Mucosa of stomach (tissue), 1 donor: ENCODE measurements around the gene ID1.
A peak's percentile ranks its signal among the peaks of the same experiment; 100 is the strongest.
"Not testable (repeated sequence)": the region's sequence is repeated elsewhere in the genome, so short reads cannot be mapped to it uniquely, and the experiment has no call there.

Experiments used
- H3K27me3 ChIP-seq: one replicate; pipeline ENCODE4 v1.7.0; 2013; ENCODE audit warnings: mild to moderate bottlenecking, low read length; ENCODE audit not compliant: control insufficient read depth, insufficient read depth
- H3K36me3 ChIP-seq: one replicate; pipeline ENCODE4 v1.7.0; 2013; ENCODE audit warnings: low read length; ENCODE audit not compliant: control insufficient read depth, insufficient read depth
- H3K4me1 ChIP-seq: one replicate; pipeline ENCODE4 v1.7.0; 2013; ENCODE audit warnings: mild to moderate bottlenecking, low read length; ENCODE audit not compliant: control insufficient read depth, insufficient read depth
- H3K4me3 ChIP-seq: one replicate; pipeline ENCODE4 v1.7.0; 2013; ENCODE audit warnings: low read length
- H3K9ac ChIP-seq: one replicate; pipeline ENCODE4 v1.7.0; 2013; ENCODE audit warnings: mild to moderate bottlenecking, low read length, moderate library complexity
- H3K9me3 ChIP-seq: one replicate; pipeline ENCODE4 v1.7.0; 2013; ENCODE audit warnings: mild to moderate bottlenecking, low read length, moderate library complexity; ENCODE audit not compliant: control insufficient read depth
- donor health status: Pancreatic carcinoma.

Gene ID1

DNA sequence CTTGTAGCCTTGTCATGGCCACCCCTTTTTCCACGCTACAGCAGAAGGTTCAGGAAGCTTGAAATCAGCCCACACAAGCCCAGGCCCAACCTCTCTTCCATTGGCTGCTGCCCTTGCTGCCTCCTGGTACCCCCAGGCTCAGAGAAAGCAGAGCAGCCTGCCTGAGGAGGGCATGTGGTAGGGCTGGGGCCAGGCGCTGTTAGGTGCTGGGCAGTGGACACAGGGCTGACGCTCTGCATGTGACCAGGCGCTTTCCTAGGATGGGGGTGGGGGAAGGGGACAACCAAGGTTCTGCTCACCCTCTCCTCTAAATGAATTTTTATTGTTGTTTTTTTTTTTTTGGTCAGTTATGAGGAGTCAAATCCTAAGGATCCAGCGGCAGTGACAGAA lies 36.3 kb upstream of the ID1 start:
- Histone ChIP-seq H3K4me1 (peaks cover 71% of the 10 kb centered on the region), H3K9me3 (no peaks in the 10 kb centered on the region), H3K9ac (no peak overlapping the region), H3K36me3 (peaks cover 5% of the 10 kb centered on the region), H3K27me3 (no peaks in the 10 kb centered on the region), H3K4me3 (no peak overlapping the region)

DNA sequence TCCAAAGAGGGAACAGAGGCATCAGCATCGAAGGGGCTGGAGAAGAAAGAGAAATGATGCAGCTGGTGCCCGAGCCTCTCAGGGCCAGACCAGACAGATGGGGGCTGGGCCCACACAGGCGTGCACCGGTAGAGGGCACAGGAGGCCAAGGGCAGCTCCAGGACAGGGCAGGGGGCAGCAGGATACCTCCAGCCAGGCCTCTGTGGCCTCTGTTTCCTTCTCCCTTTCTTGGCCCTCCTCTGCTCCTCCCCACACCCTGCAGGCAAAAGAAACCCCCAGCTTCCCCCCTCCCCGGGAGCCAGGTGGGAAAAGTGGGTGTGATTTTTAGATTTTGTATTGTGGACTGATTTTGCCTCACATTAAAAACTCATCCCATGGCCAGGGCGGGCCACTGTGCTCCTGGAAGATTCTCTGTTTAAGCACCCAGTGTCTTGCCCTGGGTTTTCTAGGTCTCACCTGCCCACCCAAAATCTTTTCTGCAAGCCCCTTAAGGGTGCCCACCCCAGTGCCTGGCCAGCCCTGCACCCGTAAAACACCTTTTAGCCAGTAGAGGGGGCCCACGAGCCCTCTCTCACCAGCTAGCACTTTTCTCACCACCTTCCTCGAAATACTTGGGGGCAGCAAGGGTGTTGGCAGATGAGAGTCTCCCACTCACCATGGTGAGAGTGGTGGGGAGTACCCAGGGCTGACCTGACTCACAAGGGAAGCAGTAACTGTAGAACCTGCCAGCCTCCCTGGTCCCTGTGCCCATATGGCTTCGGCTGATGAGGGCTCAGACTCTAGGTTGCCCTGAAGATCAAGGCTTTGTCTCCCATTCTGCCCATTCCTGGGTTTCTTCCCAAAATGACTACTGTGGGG lies 35.7 kb upstream of the ID1 start:
- Histone ChIP-seq H3K4me1 (peaks cover 76% of the 10 kb centered on the region), H3K4me3 (no peak overlapping the region), H3K27me3 (no peaks in the 10 kb centered on the region), H3K9me3 (no peaks in the 10 kb centered on the region), H3K9ac (peak overlapping the region; percentile 22), H3K36me3 (peaks cover 5% of the 10 kb centered on the region)

DNA sequence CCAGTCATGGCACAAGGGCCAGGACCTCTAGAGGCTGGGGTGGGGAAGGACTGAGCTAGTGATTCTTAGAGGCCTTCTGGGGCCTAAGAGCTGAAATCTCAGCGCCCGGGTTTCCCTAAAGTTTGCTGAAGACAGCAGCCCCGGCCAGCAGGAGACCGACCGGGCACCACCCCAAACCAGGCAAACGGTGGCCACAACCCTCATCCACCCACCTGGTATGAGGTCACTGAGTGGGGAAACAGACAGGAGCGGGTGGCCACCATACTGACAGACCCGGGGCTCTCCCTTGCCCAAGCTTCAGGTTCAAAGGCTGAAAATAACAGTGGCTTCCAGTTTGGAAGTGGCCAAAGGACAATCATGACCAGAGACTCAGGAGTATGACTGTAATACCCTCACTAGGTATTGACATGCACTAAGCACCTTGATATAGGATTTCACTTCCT lies 35.0 kb upstream of the ID1 start:
- peaks cover 5% of the 10 kb centered on the region for H3K36me3 ChIP-seq

DNA sequence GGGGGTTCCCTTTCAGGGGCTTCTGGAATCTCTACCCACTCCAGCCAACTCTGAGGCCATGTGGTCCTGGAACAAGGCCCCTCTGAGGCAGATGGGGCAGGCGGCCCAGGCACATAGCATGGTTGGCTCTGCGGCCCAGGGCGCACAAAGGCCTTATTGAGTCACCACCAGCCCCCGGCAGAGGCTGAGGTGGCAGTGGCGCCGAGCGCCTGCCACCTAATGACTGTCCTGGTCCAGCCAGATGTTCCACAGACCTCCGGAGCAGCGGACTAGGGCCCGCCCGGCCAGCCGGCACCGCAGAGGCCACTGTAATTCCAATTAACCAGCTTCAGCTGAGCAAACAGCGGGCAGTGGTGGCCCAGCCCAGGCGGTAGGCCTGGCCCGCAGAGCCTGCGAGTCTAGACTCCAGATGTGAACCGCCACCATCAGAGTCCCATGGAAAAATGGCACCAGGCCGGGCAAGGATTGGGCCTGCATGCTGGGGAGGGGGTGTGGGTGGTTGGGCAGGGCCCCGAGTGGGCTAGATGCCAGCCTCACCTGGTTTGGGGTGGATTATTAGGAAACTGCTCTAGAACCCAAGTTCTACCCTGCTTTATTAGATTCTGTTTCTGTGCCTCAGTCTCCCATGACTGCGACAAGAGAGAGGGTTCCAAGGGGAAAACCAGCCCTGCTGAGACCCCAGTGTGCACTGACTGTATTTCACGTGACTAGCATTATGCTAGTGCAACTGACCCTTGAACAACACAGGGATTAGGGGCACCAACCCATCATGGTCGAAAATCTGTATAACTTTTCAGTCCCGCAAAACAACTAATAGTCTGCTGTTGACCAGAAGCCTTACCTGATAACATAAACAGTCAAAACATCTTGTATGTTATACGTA lies 34.1 kb upstream of the ID1 start:
- Histone ChIP-seq H3K36me3 (no peaks in the 10 kb centered on the region), H3K9ac (peak overlapping the region; percentile 22), H3K4me1 (peaks cover 69% of the 10 kb centered on the region), H3K4me3 (no peak overlapping the region), H3K27me3 (no peaks in the 10 kb centered on the region), H3K9me3 (no peaks in the 10 kb centered on the region)

More for the DNA sequence above, 35.0 kb upstream of the ID1 start:
- Histone ChIP-seq H3K27me3 (no peaks in the 10 kb centered on the region), H3K4me1 (peaks cover 76% of the 10 kb centered on the region), H3K9ac (peak overlapping the region; percentile 22), H3K9me3 (no peaks in the 10 kb centered on the region), H3K4me3 (no peak overlapping the region)

DNA sequence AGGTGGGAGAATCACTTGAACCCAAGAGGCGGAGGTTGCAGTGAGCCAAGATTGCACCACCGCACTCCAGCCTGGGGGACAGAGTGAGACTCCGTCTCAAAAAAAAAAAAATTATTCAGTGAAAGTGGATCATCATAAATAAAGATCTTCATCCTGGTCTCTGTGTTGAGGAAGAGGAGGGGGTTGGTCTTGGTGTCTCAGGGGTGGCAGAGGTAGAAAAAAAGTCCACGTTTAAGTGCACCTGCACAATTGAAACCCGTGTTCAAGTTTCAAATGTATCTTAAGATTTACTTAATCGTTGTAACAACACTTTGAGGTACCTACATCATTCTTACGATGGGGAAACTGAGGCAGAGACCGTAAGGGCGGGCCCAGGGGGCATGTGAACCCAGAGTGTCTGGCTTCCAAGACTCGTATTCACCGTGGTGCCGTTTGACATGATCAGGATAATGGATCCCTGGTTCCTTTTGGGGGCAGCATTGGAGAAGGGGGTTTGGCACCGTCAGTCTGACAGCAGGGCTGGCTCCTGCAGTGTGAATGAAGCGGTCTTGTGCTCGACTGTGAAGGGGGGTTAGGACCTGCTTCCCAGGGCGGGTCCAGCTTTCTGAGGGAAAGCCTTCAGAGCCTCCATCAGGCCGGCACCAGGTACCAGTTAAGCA lies 32.9 kb upstream of the ID1 start:
- Histone ChIP-seq H3K4me1 (peaks cover 57% of the 10 kb centered on the region), H3K9ac (peak overlapping the region; percentile 58)

DNA sequence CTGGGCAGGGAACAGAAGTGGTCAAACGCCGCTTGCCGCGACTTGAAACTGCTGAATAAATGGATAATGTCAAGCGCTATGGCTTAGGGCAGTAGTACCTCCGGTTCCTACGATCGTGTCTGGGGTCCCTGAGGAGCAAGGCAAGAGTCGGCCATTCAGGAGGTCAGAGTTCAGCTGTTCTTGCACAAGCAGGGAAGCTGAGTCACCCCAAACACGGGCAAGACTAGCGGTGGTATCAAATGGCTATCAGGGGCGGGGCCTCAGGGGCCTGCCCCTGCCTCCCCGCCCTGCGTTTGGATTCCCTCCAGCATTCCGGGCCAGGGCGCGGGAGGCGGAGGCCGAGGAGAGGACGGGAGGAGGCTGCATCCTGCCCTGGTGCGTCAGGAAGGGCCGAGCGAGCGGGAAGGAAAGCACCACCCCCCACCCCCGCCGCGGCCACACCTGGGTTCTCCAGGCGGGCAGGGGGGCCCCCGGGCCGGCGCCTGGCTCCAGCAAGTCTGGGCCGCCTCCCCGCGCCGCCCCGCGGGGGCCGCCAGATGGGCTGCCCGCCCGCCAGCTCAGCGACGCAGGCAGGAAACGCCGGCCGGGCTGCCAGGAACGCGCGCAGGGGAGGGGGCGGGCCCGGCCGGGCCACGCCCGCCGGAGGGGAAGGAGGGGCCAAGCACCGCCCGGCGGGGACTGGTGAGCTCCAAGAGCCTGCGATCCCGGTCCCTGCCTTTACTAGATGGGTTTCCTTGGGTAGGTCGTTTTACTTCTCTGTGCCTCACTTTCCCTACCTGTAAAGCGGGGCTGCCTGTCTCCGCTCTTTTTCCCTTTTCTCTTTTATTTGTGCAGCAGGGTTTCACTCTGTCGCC lies 32.2 kb upstream of the ID1 start:
- peak overlapping the region; percentile 84 for H3K9ac ChIP-seq
- peaks cover 52% of the 10 kb centered on the region for H3K4me1 ChIP-seq
- no peaks in the 10 kb centered on the region for H3K36me3 ChIP-seq
- no peaks in the 10 kb centered on the region for H3K9me3 ChIP-seq
- peak overlapping the region; percentile 75 for H3K4me3 ChIP-seq
- no peaks in the 10 kb centered on the region for H3K27me3 ChIP-seq

More for the DNA sequence above, 32.9 kb upstream of the ID1 start:
- H3K4me3 ChIP-seq = no peak overlapping the region
- no peaks in the 10 kb centered on the region for H3K9me3 ChIP-seq
- no peaks in the 10 kb centered on the region for H3K36me3 ChIP-seq
- H3K27me3 ChIP-seq = no peaks in the 10 kb centered on the region

GRCh38 chr20:31573555-31574321 lies 31.4 kb upstream of the ID1 start:
- no peaks in the 10 kb centered on the region for H3K9me3 ChIP-seq
- no peaks in the 10 kb centered on the region for H3K27me3 ChIP-seq
- H3K36me3 ChIP-seq = no peaks in the 10 kb centered on the region
- H3K4me1 ChIP-seq = peaks cover 45% of the 10 kb centered on the region
- H3K9ac ChIP-seq = peak overlapping the region; percentile 84
- H3K4me3 ChIP-seq = peak overlapping the region; percentile 75

DNA sequence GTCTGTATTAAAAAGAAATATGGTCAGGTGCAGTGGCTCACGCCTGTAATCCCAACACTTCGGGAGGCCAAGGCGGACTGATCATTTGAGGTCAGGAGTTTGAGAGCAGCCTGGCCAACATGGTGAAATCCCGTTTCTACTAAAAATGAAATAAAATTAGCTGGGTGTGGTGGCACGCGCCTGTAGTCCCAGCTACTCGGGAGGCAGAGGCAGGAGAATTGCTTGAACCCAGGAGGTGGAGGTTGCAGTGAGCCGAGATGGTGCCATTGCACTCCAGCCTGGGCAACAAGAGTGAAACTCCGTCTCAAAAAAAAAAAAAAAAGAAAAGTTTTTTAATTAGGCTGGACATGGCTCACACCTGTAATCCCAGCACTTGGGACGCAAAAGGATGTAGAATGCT lies 30.1 kb upstream of the ID1 start:
- not testable (repeated sequence) for H3K4me3 ChIP-seq, H3K9ac ChIP-seq, H3K9me3 ChIP-seq, H3K36me3 ChIP-seq, H3K27me3 ChIP-seq
- H3K4me1 ChIP-seq = peaks cover 34% of the 10 kb centered on the region

GRCh38 chr20:31576751-31577150 lies 28.3 kb upstream of the ID1 start:
- peaks cover 23% of the 10 kb centered on the region for H3K4me1 ChIP-seq
- no peak overlapping the region for H3K9ac ChIP-seq
- H3K9me3 ChIP-seq = no peaks in the 10 kb centered on the region
- H3K27me3 ChIP-seq = no peaks in the 10 kb centered on the region
- no peak overlapping the region for H3K4me3 ChIP-seq
- H3K36me3 ChIP-seq = no peaks in the 10 kb centered on the region

DNA sequence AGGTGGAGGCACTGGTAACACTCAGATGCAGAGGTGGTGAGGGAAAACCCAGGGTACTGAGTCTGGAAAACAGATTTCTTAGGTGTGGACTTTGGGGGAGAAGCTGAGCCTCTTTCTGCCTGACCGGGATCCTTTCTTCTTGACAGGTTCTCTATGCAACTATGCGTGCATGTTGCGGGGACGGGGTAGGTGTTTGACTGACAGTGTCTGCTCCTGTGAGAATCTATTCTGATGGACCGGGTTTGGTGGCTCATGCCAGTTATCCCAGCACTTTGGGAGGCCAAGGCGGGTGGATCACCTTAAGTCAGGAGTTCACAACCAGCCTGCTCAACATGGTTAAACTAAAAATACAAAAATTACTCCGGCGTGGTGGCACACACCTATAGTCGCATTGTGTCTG lies 27.9 kb upstream of the ID1 start:
- no peak overlapping the region for H3K9ac ChIP-seq
- no peaks in the 10 kb centered on the region for H3K9me3 ChIP-seq
- H3K27me3 ChIP-seq = no peaks in the 10 kb centered on the region
- H3K4me1 ChIP-seq = peaks cover 20% of the 10 kb centered on the region
- H3K4me3 ChIP-seq = no peak overlapping the region
- no peaks in the 10 kb centered on the region for H3K36me3 ChIP-seq
